Activated naive CD8-positive, alpha-beta T cell treated with anti-CD3 and anti-CD28 coated beads, Interleukin-2, amount 50 U/mL, for 16 hours (primary cell): Measurements from ENCODE around the gene EYA2.
"Not testable (repeated sequence)": the region's sequence is repeated elsewhere in the genome, so short reads cannot be mapped to it uniquely, and the experiment has no call there.

Experiments used
- DNase-seq: peaks from one replicate; pipeline ENCODE4 v3.0.0-alpha.2; 2020; ENCODE audit warnings: low read depth, low spot score

Gene EYA2

DNA sequence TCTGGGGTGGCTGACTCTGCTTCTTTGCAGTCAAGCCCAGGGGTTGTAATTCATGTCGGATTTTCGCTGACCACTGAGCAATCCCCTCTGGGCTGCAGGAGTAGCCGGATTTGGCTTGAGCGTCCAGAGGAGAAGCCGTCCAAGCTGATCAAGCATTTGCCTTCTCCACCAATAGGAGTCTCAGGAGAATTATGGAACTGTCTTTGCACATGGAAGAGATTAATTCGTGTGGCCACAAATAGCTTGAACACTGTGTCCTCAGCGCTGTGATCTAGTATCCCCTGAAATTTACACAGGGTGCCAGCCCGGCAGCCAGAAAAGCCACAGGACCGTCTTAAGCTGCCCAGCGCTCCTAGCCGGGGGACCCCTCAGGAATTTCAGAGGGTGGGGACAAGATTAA is 37.1 kb downstream of the EYA2 start:
- DNase-seq: no peak

DNA sequence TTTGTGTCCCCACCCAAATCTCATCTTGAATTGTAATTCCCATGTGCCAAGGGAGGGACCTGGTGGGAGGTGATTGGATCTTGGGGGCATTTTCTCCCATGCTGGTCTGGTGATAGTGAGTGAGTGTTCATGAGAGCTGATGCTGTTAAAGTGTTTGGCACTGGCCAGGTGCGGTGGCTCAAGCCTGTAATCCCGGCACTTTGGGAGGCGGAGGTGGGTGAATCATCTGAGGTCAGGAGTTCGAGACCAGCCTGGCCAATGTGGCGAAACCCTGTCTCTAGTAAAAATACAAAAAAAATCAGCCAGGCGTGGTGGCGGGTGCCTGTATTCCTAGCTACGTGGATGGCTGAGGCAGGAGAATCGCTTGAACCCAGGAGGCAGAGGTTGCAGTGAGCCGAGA is 37.8 kb downstream of the EYA2 start:
- not testable (repeated sequence) for DNase-seq

DNA sequence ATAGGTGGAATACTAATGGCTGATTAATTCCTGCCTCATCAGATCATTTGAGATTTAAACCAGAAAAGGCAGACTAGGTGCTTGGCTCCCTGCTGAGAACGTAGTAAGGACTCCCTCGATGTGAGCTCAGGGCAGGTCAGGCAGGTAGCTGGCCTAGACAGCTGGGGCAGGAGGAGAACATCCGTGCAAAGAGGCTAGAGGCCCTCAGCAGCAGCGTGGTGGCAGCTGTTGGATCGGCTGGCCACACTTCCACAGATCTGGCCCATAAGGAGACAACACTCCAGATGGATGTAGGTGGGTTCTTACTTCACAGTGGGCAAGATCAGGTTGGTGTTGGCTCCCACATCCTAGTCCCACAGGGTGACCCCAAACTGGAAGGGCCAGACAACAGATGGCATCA is 38.5 kb downstream of the EYA2 start:
- DNase-seq: no peak

DNA sequence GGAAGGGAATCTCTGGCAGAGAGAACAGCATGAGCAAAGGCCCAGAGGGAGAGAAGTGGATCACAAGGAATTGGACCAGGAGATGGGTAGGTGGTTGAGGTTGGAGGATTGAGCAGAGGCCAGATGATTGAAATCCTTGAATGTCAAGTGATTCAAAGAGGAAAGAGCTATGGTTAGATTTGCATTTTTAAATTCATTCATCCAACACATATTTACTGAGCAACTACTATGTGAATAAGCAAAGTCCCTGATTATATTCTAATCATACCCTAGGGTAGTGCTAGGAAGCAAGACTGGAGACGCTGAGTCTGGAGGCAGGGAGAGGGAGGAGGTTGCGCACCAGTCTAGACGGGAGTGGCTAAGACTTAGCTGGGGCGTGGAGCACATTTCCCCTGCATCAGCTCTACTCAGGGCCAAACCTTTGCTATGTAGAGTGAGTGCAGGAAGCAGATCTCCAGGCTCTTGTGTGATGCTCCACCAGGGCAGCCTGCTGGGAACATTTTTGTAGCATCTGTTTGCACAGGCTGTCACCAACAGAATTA is 40.2 kb downstream of the EYA2 start:
- DNase-seq: no peak

DNA sequence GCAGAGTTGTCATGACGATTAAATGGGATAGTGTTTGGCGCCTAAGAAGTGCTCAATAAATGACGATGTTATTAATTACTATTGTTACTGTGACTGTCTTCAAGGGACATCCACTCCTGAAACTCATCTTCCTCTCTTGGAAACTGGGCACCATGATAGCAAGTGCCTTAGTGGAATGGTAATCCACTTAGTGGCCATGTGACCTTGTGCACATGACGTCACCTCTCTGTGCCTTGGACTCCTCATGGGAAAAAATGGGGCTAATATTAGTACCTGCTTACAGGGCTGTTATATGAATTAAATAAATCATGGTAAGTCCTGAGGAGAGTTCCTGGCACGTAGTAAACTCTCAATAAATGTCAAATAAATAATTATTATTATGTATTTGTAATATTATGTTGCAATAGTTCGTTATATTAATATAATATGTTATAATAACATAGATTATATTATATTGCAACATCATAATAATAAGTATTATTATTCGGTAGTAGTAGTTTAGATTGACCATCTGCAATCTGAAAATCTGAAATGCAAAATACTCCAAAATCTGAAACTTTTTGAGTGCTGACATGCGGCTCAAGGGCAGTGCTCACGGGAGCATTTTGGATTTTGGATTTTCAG is 40.9 kb downstream of the EYA2 start:
- DNase-seq: no peak

DNA sequence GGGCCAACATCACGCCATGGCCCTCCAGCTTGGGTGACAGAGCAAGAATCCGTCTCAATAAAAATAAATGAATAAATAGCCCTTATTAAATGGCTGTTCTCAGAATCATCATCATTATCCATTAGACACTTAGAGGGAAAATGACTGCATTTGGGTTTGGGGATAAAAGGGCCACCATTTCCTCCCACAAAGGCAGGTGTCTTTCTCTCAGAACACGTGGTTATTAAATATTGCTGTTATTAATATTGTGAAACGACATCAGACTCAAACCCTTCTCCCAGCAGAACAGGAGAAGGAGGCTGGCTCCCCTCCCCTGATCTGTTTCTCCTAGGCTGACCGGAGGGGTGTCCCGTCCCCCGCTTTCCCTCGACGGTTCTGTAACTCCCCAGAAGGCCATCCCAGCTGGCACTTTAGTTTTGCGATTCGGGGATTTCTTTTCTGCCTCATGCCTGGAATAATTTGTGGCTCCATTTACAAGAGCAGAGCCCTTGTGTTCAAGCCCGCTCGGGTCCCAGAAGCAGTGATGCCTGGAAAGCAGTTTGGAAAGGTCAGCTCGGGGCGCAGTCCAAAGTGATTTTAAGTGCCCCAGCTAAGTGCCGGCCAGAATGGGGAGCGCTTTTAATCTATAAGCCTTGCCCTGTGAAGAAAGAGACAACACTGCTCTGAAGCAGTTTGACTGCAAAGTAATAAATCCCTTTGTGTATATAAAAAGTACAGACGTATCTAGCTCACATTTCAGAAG is 41.9 kb downstream of the EYA2 start:
- no peak for DNase-seq

DNA sequence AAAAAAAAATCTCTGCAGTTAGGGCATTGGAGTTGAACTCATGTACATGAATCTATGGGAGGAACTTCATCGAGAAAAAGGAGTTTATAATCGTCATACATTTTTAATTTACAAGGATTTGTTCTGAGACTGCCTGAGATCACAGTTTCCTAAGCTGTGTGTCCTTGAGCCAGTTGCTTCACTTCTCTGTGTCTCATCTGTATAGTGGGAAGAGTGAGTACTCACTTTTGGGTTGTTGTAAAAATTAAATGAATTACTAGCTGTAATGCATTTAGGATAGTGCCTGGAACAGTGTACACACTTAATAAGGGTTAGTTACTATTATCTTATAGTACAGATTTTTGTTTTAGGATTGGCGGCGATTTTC is 42.5 kb downstream of the EYA2 start:
- no peak for DNase-seq

DNA sequence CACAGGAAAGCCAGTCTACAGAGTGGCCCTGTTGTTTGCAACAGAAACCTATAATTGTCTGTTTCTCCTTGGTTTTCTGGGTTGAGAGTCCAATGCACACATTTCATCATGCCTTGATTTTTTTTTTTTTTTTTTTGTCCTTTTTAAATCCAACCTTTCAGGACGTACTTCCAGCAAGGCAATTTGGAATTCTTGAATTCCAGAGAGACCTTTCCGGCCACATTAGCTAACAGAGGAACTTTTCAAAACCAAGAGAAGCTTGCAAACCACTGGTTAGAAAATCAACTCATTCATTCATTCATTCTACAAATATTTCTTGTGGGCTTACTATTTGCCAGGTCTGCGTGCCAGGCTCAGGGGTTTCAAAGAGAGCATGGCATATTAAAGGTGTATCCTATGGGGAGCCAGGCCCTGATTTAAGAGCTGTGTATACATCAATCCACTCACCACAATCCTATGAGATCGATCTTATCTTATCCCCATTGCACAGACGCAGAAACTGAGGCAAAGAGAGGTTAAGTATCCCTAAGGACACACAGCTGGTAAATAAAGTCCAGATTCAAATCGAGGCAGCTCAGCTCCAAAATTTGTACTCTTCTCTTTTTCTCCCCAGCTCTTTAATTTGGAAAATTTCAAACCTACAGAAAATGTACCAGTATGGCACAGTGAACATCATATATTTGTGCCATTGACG is 43.0 kb downstream of the EYA2 start:
- DNase-seq: no peak

DNA sequence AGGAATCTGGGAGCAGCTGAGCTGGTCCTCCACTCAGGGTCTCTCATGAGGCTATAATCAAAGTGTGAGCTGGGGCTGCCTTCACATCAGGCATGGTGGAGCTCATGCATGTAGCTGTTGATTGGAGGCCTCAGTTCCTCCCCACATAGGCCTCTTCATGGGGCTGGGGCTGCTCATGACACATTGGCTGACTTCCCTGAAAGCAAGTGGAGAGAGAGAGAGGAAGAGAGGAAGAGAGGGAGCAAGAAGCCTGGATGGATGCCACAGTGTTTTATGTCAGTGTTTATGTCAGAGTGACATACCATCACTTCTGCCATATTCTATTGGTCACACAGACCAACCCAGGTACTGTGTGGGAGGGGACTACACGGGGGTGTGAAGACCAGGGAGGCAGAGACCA is 43.8 kb downstream of the EYA2 start:
- DNase-seq: no peak

DNA sequence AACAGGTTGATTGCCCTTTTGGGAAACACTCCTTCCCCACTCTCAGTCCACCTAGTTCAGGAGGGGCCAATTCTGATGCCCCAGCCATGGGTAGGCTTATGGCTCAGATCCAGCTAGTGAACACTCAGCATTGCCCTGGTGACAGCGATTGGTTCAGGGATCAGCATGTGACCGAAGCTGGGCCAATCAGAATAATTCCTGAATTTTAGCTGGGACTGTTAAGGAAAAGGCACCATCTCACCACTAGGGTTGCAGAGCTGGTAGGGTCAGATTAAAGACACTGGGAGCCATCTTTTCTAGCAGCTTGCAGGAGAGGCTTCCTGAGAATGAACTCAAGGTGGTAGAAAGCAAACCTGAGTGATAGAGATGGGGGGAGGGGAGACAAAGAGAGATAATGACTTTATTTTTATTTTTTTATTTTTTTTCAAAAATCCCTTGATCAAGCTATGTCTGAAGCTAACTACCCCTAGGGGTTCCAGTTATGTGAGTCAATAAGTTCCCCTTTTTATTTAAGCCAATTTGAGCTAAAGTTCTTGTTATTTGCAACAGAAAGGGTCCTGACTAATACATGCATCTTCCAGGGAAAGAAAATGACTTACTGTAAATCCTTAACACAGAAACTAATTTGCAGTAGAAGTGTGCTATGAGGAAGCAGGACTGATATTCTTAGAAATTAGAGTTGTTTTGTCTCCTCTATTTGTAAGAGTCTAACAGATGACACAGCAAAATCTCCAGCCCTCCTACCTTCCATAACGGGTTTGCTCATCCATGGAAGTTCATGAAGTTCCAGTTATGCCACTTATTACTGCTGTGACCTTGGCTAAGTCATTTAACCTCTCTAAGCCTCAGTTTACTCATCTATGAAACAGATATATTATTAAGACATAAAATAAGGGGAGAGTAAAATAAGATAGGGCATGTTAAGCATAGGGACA is 44.7 kb downstream of the EYA2 start:
- DNase-seq: no peak

DNA sequence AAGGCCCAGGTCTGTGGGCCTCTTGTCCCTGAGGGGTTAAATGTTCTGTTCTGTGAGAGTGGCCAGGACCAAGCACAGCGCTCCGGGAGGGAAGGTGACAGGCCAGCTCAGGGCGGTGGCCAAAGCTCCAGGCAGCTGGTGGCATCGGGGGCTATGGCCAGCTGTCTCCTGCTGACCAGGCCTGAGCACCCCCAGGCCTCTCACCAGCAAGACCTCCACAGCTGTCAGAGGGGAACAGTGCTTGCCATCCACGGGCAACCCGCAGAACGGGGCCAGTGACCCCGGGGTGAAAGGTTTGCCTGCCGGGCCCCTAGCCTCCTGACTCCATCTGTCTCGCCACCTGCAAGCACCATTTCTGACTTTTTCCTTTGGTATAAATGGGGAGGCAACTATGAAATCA is 46.0 kb downstream of the EYA2 start:
- no peak for DNase-seq

DNA sequence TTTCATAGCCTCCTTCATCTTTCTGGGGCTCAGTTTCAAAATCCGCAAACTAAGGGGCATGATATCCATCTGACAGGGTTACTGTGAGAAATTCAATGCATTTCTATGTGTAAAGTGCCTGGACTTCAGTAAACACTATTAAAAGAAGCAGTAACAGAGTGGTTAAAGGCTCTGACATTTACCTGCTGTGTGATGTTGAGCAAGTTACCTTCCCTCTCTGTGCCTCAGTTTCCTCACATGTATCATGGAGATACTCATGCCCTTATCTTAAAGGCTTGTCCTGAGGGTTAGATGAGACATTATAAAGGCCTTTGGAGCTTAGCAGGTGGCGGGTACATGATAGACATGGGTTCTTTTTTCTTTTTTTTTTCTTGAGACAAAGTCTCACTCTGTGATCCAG is 46.8 kb downstream of the EYA2 start:
- no peak for DNase-seq

DNA sequence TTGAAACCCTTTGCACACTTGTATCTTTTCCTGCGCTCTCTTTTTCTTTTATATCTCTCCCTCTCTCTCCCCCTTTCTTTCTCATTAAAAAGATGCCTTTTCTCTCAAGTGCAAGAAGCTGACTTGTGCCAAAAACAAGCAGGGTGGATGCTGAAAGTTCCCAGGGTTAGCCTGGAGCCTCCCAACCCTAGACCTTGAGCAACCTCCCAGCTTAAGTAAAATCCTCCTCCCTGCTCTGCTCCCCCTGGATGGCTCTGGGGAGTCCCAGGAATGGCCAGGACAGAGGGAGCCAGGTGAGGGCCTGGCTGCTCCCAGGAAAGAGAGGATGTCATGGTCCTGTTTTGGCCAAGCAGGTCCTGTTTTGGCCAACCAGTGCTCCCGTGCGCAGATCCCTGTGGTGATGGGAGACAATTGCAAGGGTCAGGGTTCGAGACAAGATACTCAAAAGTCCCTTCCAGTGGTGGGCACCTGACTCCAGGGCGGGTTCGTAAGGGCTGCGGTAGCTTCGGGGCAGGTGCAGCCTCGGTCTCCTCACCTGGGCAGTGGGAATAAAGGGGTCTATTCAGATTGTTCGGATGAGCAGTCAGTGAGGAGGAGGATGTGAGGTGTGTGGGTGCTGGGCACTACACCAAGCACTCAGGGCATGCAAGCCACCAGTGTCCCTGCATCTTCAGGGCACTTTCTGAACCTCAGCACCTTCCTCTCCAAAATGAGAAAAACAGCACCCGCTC is 49.4 kb downstream of the EYA2 start:
- no peak for DNase-seq

DNA sequence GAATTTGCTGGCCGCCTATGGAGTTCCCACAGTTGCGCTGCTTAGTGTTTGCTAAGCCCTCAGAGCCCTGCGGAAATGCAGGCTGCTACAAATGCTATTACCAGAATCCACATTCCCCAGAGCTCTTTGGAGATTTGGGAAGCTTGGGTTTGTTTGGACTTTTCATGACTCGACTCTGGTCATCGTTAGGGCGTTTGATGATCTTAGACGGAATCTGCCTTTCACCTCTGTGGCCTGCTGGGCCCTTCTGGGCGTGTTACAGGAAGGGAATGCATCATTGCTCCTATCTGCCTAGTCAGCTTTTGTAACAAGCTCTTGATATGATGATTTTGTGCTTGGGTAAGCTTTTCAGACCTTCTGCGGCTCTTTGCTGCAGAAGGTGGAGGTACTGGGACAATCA is 50.8 kb downstream of the EYA2 start:
- DNase-seq: no peak

DNA sequence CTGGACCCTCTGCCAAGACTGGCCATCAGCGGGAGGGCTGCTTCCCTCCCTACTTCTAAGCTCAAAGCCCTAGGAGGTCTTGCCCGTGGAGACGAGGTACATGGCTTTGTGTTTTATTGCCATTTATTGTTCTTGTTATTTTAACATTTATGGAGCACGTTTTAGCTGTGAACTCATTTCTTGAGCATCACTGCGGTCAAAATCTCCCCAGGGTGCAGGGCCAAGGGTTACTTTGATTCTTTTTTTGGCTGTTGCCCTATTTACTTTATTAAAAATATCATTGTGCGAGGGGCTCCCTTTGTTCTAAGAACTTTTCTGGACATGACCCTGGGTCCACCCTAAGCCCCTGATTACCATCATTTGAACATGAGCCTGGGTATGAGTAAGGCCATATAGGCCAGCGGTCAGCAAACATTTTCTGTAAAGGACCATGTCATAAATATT is 51.6 kb downstream of the EYA2 start:
- DNase-seq: no peak

DNA sequence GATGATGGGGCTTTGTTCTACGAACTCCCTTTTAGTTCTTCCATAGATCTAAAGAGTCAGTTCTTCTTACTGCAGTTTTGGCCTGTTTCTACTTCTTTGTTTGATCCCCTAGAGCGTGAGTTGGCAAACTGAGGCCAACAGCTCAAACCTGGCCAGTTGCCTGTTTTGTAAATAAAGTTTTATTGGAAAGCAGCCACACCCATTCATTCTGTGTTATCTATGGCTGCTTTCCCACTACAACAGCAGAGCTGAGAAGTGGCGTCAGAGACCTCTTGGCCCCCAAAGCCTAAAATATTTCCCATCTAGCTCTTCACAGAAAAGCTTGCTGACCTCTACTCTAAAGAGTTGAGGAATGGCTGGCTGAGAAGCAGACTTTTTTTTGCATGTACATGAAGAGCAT is 52.2 kb downstream of the EYA2 start:
- no peak for DNase-seq

DNA sequence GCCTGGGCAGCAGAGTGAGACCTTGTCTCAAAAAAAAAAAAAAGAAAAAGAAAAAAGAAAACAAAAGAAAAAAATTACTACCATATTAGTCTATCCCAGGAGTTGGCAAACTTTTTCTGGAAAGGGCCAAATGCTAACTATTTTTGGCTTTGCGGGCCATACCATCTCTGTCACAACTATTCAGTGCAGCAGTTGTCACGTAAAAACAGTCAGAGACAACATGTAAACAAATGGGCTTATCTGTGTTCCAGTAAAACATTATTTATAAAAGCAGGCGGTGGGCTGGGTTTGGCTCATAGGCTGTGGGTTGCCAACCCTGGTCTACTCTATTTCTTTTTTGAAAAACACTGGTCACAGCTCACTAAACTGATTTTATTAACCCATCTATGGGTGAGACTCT is 53.4 kb downstream of the EYA2 start:
- DNase-seq: no peak

DNA sequence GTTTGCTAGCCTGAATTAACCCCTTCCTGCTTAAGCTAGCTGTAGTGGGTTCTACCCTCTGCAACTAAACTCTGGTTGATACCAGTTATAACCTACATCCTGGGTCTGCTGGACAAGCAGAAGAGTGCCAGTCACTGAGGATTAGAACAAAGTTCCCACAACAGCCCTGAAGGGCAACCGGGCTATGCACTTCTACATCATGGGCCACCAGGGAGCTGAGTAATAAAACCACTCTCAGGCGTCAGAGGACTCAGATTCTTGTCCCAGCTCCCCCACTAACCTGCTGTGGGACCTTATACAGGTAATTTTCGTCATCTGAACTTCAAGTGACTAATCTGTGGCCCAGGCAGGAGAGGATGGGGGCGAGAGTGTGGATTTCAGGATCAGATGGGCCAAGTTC is 56.8 kb downstream of the EYA2 start:
- DNase-seq: no peak

DNA sequence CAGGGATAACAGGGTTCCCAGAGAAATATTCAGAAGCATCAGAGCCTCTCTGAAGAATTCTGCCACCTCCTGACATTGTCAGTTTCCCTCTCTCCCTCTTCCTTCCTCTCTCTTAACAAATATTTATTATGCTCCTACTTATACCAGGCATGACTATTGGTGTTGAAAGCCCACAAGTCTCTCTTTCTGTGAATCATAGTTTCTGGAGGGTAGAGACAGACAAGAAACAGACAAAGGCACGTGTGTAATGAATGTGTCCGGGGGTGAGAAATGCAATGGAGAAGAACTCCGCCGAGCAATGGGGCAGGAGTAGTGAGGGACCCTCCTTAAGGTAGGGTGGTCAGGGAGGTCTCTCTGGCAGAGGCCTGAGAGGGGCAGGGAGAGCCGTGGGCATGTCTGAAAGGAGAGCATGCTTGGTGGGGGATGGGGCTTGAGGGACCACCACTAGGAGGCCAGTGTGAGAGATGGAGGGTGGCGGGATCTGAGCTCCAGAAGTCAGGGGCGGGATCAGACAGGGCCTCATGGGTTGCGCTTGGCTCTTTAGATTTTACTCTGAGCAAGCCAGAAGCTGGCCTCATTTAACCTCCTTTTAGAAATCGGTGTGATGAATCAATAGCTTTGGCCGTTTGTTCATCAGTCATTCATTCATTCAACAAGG is 57.3 kb downstream of the EYA2 start:
- DNase-seq: no peak

DNA sequence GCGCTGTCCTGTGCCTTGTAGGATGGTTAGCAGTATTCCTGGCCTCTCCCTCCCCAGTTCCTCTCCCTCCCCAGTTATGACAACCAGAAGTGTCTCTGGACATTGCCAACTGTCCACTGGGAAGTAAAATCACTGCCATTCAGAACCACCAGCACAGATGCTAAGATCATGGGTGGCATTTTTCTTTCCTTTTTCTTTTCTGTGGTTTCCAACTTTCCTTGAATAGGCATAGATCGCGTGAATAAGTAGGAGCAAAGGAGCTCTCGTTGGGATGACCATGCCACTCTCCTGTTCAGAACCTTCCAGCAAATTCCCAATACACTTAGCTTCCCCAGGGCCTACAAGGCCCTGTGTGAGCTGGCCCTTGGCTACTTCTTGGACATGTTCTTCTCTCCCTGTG is 59.0 kb downstream of the EYA2 start:
- DNase-seq: no peak
